ENCODE results near the gene PCBP4. TPM values are rescaled to one million over a fixed set of nuclear protein-coding genes. Genes with fewer than 3 reads are reported as not detected.
A peak's percentile ranks its signal among the peaks of the same experiment; 100 is the strongest.

Gene PCBP4
- total RNA-seq, 4 donors from 2014 or later: 184 to 320 (median 199) TPM

- H3K4me3 ChIP-seq: no peak overlapping the region
- in situ Hi-C loops (cut with MboI; ENCODE audit: low sequenced_read_pairs in 4 of 4) (no loop called here), intact Hi-C loops (cut with DNase I; ENCODE audit: low total_unique reads) (no loop called here)
- no peaks in the 10 kb centered on the region for H3K36me3 ChIP-seq
- TF ChIP-seq CTCF (IDR thresholded peaks at IDR 0.05 in 4 of 5, conservative IDR thresholded peaks at IDR 0.05 in 1 of 5) (no peak), POLR2A (IDR thresholded peaks at IDR 0.05) (no peak)
- peaks cover 22 to 32% of the 10 kb centered on the region in 2 donors for H3K4me1 ChIP-seq
- DNase-seq (no peak), ATAC-seq (no peak)
- H3K9me3 ChIP-seq: no peaks in the 10 kb centered on the region
- no peak overlapping the region for H3K27ac ChIP-seq
- H3K27me3 ChIP-seq: no peaks in the 10 kb centered on the region
Measured at GRCh38 chr3:51978143-51978502, 10.9 kb upstream of the PCBP4 start.

GRCh38 chr3:51977446-51978142 lies 10.3 kb upstream of the PCBP4 start:
- ATAC-seq: no peak
- no peak overlapping the region for H3K4me3 ChIP-seq
- no peak for TF ChIP-seq CTCF (IDR thresholded peaks at IDR 0.05 in 4 of 5, conservative IDR thresholded peaks at IDR 0.05 in 1 of 5)
- TF ChIP-seq POLR2A (IDR thresholded peaks at IDR 0.05): no peak
- in situ Hi-C loops (cut with MboI; ENCODE audit: low sequenced_read_pairs in 4 of 4): no loop called here
- DNase-seq: no peak
- H3K27ac ChIP-seq: no peak overlapping the region
- H3K9me3 ChIP-seq: no peaks in the 10 kb centered on the region
- H3K27me3 ChIP-seq: no peaks in the 10 kb centered on the region
- H3K4me1 ChIP-seq: peaks cover 18 to 31% of the 10 kb centered on the region in 2 donors
- H3K36me3 ChIP-seq: no peaks in the 10 kb centered on the region
- intact Hi-C loops (cut with DNase I; ENCODE audit: low total_unique reads): no loop called here

- no peak for ATAC-seq
- Histone ChIP-seq H3K4me1 (peaks cover 13 to 27% of the 10 kb centered on the region in 2 donors), H3K36me3 (no peaks in the 10 kb centered on the region), H3K4me3 (peak overlapping the region; percentile 77 to 99 (median 84)), H3K27me3 (no peaks in the 10 kb centered on the region), H3K27ac (peak overlapping the region; percentile 96 to 100 (median 99)), H3K9me3 (no peaks in the 10 kb centered on the region)
- in situ Hi-C loops (cut with MboI; ENCODE audit: low sequenced_read_pairs in 4 of 4) (no loop called here), intact Hi-C loops (cut with DNase I; ENCODE audit: low total_unique reads) (no loop called here)
- DNase-seq: peak in 1 of 2 donors; percentile 61
- TF ChIP-seq CTCF (IDR thresholded peaks at IDR 0.05 in 4 of 5, conservative IDR thresholded peaks at IDR 0.05 in 1 of 5): no peak
- no peak for TF ChIP-seq POLR2A (IDR thresholded peaks at IDR 0.05)
Measured at GRCh38 chr3:51975852-51976549, 8.7 kb upstream of the PCBP4 start.

- Histone ChIP-seq H3K27ac (peak within 1 kb of the TSS; percentile 96 to 100 (median 99)), H3K4me1 (peaks cover 21 to 27% of the 10 kb centered on the region in 2 donors), H3K9me3 (no peaks in the 10 kb centered on the region), H3K27me3 (no peaks in the 10 kb centered on the region), H3K4me3 (peak within 1 kb of the TSS; percentile 77 to 99 (median 84)), H3K36me3 (no peaks in the 10 kb centered on the region)
- peak; percentile 53 to 59 for ATAC-seq
- DNase-seq: peak in 1 of 2 donors; percentile 66
- intact Hi-C loops (cut with DNase I; ENCODE audit: low total_unique reads): loop anchor here (1.0 to 5.0 kb wide), 2 partner anchors 33 to 1393 kb away; partner anchors contain the start of gene PARP3
- TF ChIP-seq POLR2A (IDR thresholded peaks at IDR 0.05) (peak; percentile 29 to 59), CTCF (IDR thresholded peaks at IDR 0.05 in 4 of 5, conservative IDR thresholded peaks at IDR 0.05 in 1 of 5) (no peak)
- in situ Hi-C loops (cut with MboI; ENCODE audit: low sequenced_read_pairs in 4 of 4): no loop called here
Measured at GRCh38 chr3:51974963-51975851, 8.0 kb upstream of the PCBP4 start, which contains the start of gene ABHD14A. Gene ABHD14A (plus strand): TSS chr3:51975064. CDS start chr3:51975136, 72 bp downstream.

All from gastrocnemius medialis (tissue), 4 donors.